ENCODE measurements around the gene TRIM62.

TRIM62 gene

GRCh38 chr1:33190701-33191100, 8.9 kb upstream of the TRIM62 start:
- no peak for DNase-seq (ENCODE audit: low read depth)
- TF ChIP-seq, protein P1, sequence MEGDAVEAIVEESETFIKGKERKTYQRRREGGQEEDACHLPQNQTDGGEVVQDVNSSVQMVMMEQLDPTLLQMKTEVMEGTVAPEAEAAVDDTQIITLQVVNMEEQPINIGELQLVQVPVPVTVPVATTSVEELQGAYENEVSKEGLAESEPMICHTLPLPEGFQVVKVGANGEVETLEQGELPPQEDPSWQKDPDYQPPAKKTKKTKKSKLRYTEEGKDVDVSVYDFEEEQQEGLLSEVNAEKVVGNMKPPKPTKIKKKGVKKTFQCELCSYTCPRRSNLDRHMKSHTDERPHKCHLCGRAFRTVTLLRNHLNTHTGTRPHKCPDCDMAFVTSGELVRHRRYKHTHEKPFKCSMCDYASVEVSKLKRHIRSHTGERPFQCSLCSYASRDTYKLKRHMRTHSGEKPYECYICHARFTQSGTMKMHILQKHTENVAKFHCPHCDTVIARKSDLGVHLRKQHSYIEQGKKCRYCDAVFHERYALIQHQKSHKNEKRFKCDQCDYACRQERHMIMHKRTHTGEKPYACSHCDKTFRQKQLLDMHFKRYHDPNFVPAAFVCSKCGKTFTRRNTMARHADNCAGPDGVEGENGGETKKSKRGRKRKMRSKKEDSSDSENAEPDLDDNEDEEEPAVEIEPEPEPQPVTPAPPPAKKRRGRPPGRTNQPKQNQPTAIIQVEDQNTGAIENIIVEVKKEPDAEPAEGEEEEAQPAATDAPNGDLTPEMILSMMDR (conservative IDR thresholded peaks at IDR 0.05; ENCODE audit: low read length) = no peak
- no peak overlapping the region for H3K4me3 ChIP-seq (ENCODE audit: low read length)

DNA sequence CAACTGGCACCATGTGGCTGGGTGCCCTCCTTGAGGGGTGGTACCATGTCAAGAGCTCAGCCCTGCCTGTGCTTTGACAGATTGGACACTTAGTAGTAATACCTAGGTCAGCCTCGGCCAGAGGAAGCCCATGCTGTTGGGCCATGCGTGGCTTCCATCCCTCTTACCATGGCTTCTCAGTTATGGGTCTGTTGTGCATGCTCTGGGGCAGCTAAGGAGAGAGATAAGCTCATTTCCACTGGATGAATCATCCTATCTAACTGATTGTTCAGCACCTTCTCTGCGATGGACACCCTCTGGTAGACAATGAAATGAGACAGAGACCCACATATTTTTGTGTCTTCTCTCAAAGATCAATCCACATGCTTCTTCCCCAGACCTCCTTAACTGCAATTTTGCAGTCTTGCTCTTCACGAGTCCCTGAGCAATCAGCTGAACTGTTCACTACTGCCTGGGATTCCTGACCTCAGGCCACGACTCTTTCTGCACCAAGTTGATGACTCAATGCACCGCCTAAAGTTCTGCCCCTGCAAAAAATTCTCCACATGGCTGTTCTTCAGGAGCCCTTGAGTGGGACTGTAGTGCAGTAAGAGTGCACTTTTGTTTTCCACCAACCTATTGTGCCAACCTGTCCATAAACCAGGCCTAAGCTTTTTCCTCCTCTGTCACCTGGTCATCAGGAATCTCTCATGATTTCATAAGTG, 6.9 kb upstream of the TRIM62 start:
- H3K4me3 ChIP-seq (ENCODE audit: low read length) = no peak overlapping the region
- DNase-seq (ENCODE audit: low read depth) = peak; percentile 18
- TF ChIP-seq, protein P1 (conservative IDR thresholded peaks at IDR 0.05; ENCODE audit: low read length) = no peak

DNA sequence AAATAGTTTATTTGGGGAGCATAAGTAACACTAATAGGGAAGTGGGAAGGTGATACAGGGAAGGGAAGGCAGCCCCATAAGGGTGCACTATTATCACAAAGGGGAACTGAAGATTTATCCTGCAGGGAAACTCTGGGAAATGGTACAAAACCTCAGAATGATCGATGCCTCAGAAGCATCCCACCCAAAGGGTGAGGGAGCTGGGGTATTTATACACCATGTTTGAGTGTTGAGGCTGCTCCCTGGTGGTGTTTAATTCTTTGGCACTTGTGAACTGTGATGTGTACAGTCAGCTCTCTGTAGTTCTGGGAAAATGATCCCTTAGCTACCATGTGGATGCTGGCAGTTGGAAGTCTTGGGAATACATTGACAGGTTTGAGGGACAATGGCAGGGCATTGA, 5.1 kb upstream of the TRIM62 start:
- DNase-seq (ENCODE audit: low read depth) = no peak
- TF ChIP-seq, protein P1 (conservative IDR thresholded peaks at IDR 0.05; ENCODE audit: low read length) = no peak
- H3K4me3 ChIP-seq (ENCODE audit: low read length) = no peak overlapping the region

- no peak overlapping the region for H3K4me3 ChIP-seq (ENCODE audit: low read length)
- no peak for DNase-seq (ENCODE audit: low read depth)
- TF ChIP-seq, protein P1 (conservative IDR thresholded peaks at IDR 0.05; ENCODE audit: low read length) = no peak
Observed at GRCh38 chr1:33185541-33185940, 3.7 kb upstream of the TRIM62 start.

- DNase-seq (ENCODE audit: low read depth) = no peak
- H3K4me3 ChIP-seq (ENCODE audit: low read length) = no peak overlapping the region
- TF ChIP-seq, protein P1 (conservative IDR thresholded peaks at IDR 0.05; ENCODE audit: low read length) = no peak
Observed at GRCh38 chr1:33183306-33183705, 1.5 kb upstream of the TRIM62 start.

- no peak overlapping the region for H3K4me3 ChIP-seq (ENCODE audit: low read length)
- TF ChIP-seq, protein P1 (conservative IDR thresholded peaks at IDR 0.05; ENCODE audit: low read length) = no peak
- DNase-seq (ENCODE audit: low read depth) = no peak
Observed at GRCh38 chr1:33182896-33183295, 1.1 kb upstream of the TRIM62 start.

DNA sequence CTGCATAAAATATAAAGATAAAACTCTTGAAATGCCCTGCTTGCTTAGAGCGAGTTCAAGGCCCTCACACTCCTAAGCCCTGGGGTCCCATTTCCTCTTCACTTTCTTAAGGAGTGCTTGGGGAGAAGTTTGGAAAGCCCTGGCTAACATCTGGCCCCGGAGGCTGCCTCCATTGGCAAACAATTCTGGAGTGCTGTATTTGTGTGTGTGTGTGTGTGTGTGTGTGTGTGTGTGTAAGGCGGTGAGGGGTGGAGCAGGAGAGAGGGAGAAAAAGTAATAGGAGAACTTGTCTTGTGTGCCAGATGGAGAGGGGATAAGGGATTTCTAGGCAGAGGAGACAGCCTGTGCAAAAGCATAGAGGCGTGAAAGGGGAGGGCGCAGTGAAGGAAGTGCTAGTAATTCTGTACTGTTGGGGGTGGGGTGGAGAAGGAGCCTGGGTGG, 578 bp upstream of the TRIM62 start:
- H3K4me3 ChIP-seq (ENCODE audit: low read length) = peak overlapping the region; percentile 78
- peak; percentile 68 for DNase-seq (ENCODE audit: low read depth)

More for the DNA sequence above, 578 bp upstream of the TRIM62 start:
- TF ChIP-seq, protein P1 (conservative IDR thresholded peaks at IDR 0.05; ENCODE audit: low read length) = no peak
